Natural killer cell (primary cell): Measurements from ENCODE around the gene NHS. TPM values are rescaled to one million over a fixed set of nuclear protein-coding genes. Genes with fewer than 3 reads are reported as not detected.

ENCODE experiments used
- ATAC-seq, 3 donors: fragments of 150-1000 bp in 2 of 3; fragments of 200-7000 bp in 1 of 3; cut with Tn5 transposase; 1 replicate in 1 of 3; 2 replicates in 2 of 3; pipeline ENCODE4 v1.10.0; 2021; ENCODE audit warnings: mild to moderate bottlenecking in 2 of 3, moderate library complexity in 2 of 3
- DNase-seq, 2 donors: peaks; one replicate each; pipeline versions ENCODE4 v3.0.0 to v3.0.0-alpha.2; 2013 to 2021; ENCODE audit warnings: mixed read lengths in 1 of 2
- H3K27ac ChIP-seq: one replicate; pipeline ENCODE4 v1.5.1; 2013; ENCODE audit warnings: mild to moderate bottlenecking, low read length
- H3K27me3 ChIP-seq: one replicate; pipeline ENCODE4 v1.6.1; 2013; ENCODE audit warnings: low read length; ENCODE audit not compliant: control insufficient read depth, insufficient read depth
- H3K36me3 ChIP-seq: one replicate; pipeline ENCODE4 v1.6.1; 2013; ENCODE audit warnings: low read length; ENCODE audit not compliant: control insufficient read depth, insufficient read depth
- H3K4me1 ChIP-seq: one replicate; pipeline ENCODE4 v1.6.1; 2013; ENCODE audit warnings: low read length; ENCODE audit not compliant: control insufficient read depth, insufficient read depth
- H3K4me3 ChIP-seq: one replicate; pipeline ENCODE4 v1.5.1; 2013; ENCODE audit warnings: low read length
- H3K9me3 ChIP-seq: one replicate; pipeline ENCODE4 v1.6.1; 2013; ENCODE audit warnings: low read length; ENCODE audit not compliant: control insufficient read depth, insufficient read depth
- H3K27ac Mint-ChIP-seq, 2 donors: one replicate each; pipeline ENCODE4 v1.8.0; 2022; ENCODE audit warnings: mild to moderate bottlenecking in 2 of 2, mixed read lengths in 2 of 2, moderate library complexity in 1 of 2
- H3K27me3 Mint-ChIP-seq, 2 donors: one replicate each; pipeline ENCODE4 v1.8.0; 2022; ENCODE audit warnings: low read depth in 2 of 2, mixed read lengths in 2 of 2
- H3K36me3 Mint-ChIP-seq: one replicate; pipeline ENCODE4 v1.8.0; 2022; ENCODE audit warnings: mixed read lengths
- H3K4me1 Mint-ChIP-seq, 2 donors: one replicate each; pipeline ENCODE4 v1.8.0; 2022; ENCODE audit warnings: mixed read lengths in 2 of 2
- H3K4me3 Mint-ChIP-seq: one replicate; pipeline ENCODE4 v1.8.0; 2022; ENCODE audit warnings: mild to moderate bottlenecking, moderate library complexity, mixed read lengths
- H3K9me3 Mint-ChIP-seq, 2 donors: one replicate each; pipeline ENCODE4 v1.8.0; 2022; ENCODE audit warnings: mixed read lengths in 2 of 2
- CTCF ChIP-seq: fragments of 200-600 bp; IDR thresholded peaks from one replicate; pipeline ENCODE4 v1.8.0; 2022; ENCODE audit warnings: antibody characterized with exemption
- WGBS: methylation state at CpG from one replicate; pipeline ENCODE4 v1.1.7; 2013; ENCODE audit warnings: missing lambda C conversion rate; ENCODE audit not compliant: insufficient coverage; 5-methylcytosine and 5-hydroxymethylcytosine counted together
- intact Hi-C: fragments of 100-400 bp; cut with micrococcal nuclease; formaldehyde crosslinking; loops from one replicate; pipeline ENCODE4 v1.14.2; 2022
- total RNA-seq, 4 donors: library from RNA; stranded (reverse); fragments of 120-200 nt in 1 of 4; gene quantifications; one replicate each; pipeline versions ENCODE4 v1.2.3 to v1.2.4, GENCODE V29; 2013 to 2022

NHS gene
- total RNA-seq, 3 donors from 2014 or later (not counting 1 experiment from before 2014, with no cell fraction given) = 0.05 to 0.28 TPM; not detected in 1

DNA sequence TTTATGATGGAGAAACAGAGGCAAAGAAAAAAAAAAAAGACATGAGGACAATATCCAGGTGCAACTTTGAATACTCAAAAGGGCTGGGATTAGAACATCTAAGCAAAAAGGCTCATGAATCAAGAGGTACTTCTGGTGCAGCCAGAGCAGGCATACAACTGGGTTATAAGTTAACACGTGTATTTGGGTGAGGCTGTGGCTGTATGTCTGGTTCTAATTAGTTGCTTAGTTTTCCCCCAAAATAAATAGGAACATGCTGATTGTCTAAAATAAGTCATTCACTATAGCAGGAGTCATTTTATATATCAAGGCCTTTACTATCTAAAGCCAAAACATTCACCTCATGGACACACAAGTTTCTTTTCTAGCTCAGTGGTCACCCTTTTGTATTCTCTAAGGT lies 20.2 kb downstream of the NHS start:
- ATAC-seq (no peak), DNase-seq (no peak)
- intact Hi-C loops = no loop called here
- no peak overlapping the region for H3K4me3 Mint-ChIP-seq
- no peak for TF ChIP-seq CTCF
- H3K27ac Mint-ChIP-seq = no peak overlapping the region
- no peak overlapping the region for H3K27ac ChIP-seq
- no peaks in the 10 kb centered on the region for H3K4me1 ChIP-seq
- H3K36me3 Mint-ChIP-seq = no peaks in the 10 kb centered on the region
- no peak overlapping the region for H3K4me3 ChIP-seq
- WGBS = no CpG with 5 or more reads among the region's 1 CpG
- peaks cover 0 to 10% of the 10 kb centered on the region in 2 donors for H3K27me3 Mint-ChIP-seq
- H3K9me3 ChIP-seq = no peaks in the 10 kb centered on the region
- no peaks in the 10 kb centered on the region for H3K9me3 Mint-ChIP-seq
- H3K36me3 ChIP-seq = no peaks in the 10 kb centered on the region
- H3K4me1 Mint-ChIP-seq = no peaks in the 10 kb centered on the region
- no peaks in the 10 kb centered on the region for H3K27me3 ChIP-seq

- Mint-ChIP-seq H3K4me3 (no peak overlapping the region), H3K27me3 (peaks cover 0 to 10% of the 10 kb centered on the region in 2 donors), H3K36me3 (no peaks in the 10 kb centered on the region), H3K9me3 (no peaks in the 10 kb centered on the region), H3K4me1 (no peaks in the 10 kb centered on the region), H3K27ac (no peak overlapping the region)
- Histone ChIP-seq H3K27ac (no peak overlapping the region), H3K4me3 (no peak overlapping the region), H3K9me3 (no peaks in the 10 kb centered on the region), H3K36me3 (no peaks in the 10 kb centered on the region), H3K27me3 (no peaks in the 10 kb centered on the region), H3K4me1 (no peaks in the 10 kb centered on the region)
- intact Hi-C loops = no loop called here
- WGBS = 71% methylated on average over 2 of the region's 2 CpGs
- ATAC-seq = no peak
- no peak for DNase-seq
- no peak for TF ChIP-seq CTCF
Measured at GRCh38 chrX:17397074-17397473, 22.1 kb downstream of the NHS start.

GRCh38 chrX:17403189-17403691 lies 28.2 kb downstream of the NHS start:
- ATAC-seq = no peak
- Histone ChIP-seq H3K9me3 (no peaks in the 10 kb centered on the region), H3K4me3 (no peak overlapping the region), H3K27ac (no peak overlapping the region), H3K4me1 (no peaks in the 10 kb centered on the region), H3K36me3 (no peaks in the 10 kb centered on the region), H3K27me3 (no peaks in the 10 kb centered on the region)
- H3K4me1 Mint-ChIP-seq = no peaks in the 10 kb centered on the region
- no peaks in the 10 kb centered on the region for H3K9me3 Mint-ChIP-seq
- no peak overlapping the region for H3K4me3 Mint-ChIP-seq
- no peak for DNase-seq
- TF ChIP-seq CTCF = no peak
- H3K27me3 Mint-ChIP-seq = no peaks in the 10 kb centered on the region
- 82% methylated on average over 2 of the region's 2 CpGs for WGBS
- H3K27ac Mint-ChIP-seq = no peak overlapping the region
- intact Hi-C loops = no loop called here
- no peaks in the 10 kb centered on the region for H3K36me3 Mint-ChIP-seq

- Mint-ChIP-seq H3K36me3 (no peaks in the 10 kb centered on the region), H3K9me3 (no peaks in the 10 kb centered on the region), H3K4me3 (no peak overlapping the region), H3K27ac (no peak overlapping the region), H3K27me3 (no peaks in the 10 kb centered on the region), H3K4me1 (no peaks in the 10 kb centered on the region)
- H3K27me3 ChIP-seq = no peaks in the 10 kb centered on the region
- H3K9me3 ChIP-seq = no peaks in the 10 kb centered on the region
- 85% methylated on average over 3 of the region's 3 CpGs for WGBS
- H3K27ac ChIP-seq = no peak overlapping the region
- no peaks in the 10 kb centered on the region for H3K36me3 ChIP-seq
- no peaks in the 10 kb centered on the region for H3K4me1 ChIP-seq
- ATAC-seq (no peak), DNase-seq (no peak)
- intact Hi-C loops = no loop called here
- H3K4me3 ChIP-seq = no peak overlapping the region
- TF ChIP-seq CTCF = no peak
Measured at GRCh38 chrX:17403972-17404371, 29.0 kb downstream of the NHS start.
